ENCODE results near the gene TNN.

The TNN gene

DNA sequence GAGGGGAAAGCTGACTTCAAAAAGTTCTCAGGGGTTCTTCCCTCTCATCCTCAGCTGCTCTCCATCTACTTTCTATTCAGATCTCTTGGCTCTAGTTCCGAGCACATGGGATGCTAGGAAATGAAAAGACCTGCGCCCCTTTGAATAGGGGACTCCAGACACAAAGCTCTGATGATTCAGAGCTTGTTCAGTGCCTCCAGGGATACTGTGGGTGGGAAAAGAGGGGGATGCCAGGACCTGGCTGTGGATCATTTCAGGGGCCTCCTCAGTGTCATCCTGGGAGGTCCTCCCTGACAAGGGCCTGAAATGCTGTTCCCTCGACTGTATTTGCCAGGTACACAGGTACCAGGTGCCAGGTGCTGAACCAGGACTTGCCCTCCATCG, 125.9 kb downstream of the TNN start:
- Mint-ChIP-seq H3K36me3 (ENCODE audit: low read depth) (peaks cover 25% of the 10 kb centered on the region), H3K27me3 (no peaks in the 10 kb centered on the region), H3K9me3 (no peaks in the 10 kb centered on the region), H3K4me1 (ENCODE audit: low read depth) (peaks cover 75% of the 10 kb centered on the region), H3K4me3 (no peak overlapping the region), H3K27ac (peak overlapping the region; percentile 83)
- intact Hi-C loops (cut with micrococcal nuclease) = no loop called here

DNA sequence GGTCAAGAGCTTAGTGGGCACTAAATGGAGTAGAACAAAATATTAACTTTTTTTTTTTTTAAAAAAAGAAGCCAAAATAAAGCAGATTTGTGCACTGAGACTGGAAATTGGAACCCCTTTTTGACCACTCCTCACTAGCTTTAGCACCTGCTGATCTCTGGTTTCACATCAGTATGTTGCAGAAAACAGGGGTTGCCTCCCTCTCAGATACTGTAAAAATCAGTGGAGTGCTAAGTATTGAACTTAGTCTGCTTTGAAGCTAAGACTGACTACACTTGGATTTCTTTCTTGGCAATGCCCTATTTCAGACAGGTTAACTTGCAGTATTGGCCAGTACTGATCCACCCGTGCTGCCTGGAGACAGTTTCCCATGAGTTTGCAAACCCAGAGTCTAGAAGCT, 127.6 kb downstream of the TNN start:
- intact Hi-C loops (cut with micrococcal nuclease) = no loop called here
- H3K9me3 Mint-ChIP-seq = no peaks in the 10 kb centered on the region

DNA sequence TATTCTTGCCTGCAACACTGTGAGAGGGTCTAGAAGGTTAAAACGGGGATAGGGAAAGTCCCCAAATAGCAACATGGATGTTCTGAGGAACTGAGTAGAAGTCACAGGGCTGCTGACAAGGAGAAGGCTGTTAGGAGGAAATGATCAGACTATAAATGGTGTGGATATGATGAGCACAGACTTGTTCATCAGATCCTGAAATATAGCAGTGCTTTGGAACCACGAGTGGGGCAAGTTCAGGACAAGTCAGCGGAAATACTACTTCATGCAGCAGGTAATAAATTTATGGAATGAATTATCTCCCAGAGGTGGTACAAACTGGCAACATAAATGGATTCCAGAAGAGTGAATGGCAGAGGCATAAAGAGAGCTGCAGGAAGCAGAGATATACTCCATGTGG, 128.2 kb downstream of the TNN start:
- H3K9me3 Mint-ChIP-seq = no peaks in the 10 kb centered on the region
- H3K4me1 Mint-ChIP-seq (ENCODE audit: low read depth) = peaks cover 59% of the 10 kb centered on the region
- no peak overlapping the region for H3K4me3 Mint-ChIP-seq
- no peaks in the 10 kb centered on the region for H3K27me3 Mint-ChIP-seq
- intact Hi-C loops (cut with micrococcal nuclease) = no loop called here
- peak overlapping the region; percentile 81 for H3K27ac Mint-ChIP-seq
- peaks cover 14% of the 10 kb centered on the region for H3K36me3 Mint-ChIP-seq (ENCODE audit: low read depth)

More for the DNA sequence above, 127.6 kb downstream of the TNN start:
- Mint-ChIP-seq H3K36me3 (ENCODE audit: low read depth) (peaks cover 19% of the 10 kb centered on the region), H3K27ac (peak overlapping the region; percentile 81), H3K4me1 (ENCODE audit: low read depth) (peaks cover 59% of the 10 kb centered on the region), H3K27me3 (no peaks in the 10 kb centered on the region), H3K4me3 (no peak overlapping the region)

DNA sequence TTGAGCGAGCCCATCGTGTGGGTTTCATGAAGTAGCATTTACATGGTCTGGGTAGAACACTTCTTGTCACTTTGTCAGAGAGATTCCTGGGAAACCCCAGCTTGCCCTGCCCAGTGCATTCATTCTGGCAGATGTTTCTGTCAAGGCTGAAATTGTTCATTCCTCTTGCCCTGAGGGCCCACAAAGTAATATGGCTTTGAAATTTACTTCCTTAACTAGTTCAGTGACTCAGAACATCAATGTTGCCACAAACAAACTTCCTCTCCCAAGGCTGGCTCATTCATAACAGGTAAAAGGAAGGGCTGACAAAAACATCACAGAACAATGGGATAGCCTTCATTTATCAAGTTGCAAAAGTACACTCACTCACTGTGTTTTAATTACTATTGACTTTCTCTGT, 129.9 kb downstream of the TNN start:
- peaks cover 62% of the 10 kb centered on the region for H3K4me1 Mint-ChIP-seq (ENCODE audit: low read depth)

More for the DNA sequence above, 129.9 kb downstream of the TNN start:
- Mint-ChIP-seq H3K9me3 (no peaks in the 10 kb centered on the region), H3K27ac (peak overlapping the region; percentile 81), H3K4me3 (no peak overlapping the region), H3K27me3 (no peaks in the 10 kb centered on the region), H3K36me3 (ENCODE audit: low read depth) (peaks cover under 1% of the 10 kb centered on the region)
- intact Hi-C loops (cut with micrococcal nuclease) = no loop called here
